Measurements from ENCODE around the gene TRAPPC4. TPM values are rescaled to one million over a fixed set of nuclear protein-coding genes. Genes with fewer than 3 reads are reported as not detected.
"Not testable (repeated sequence)": the region's sequence is repeated elsewhere in the genome, so short reads cannot be mapped to it uniquely, and the experiment has no call there.

TRAPPC4 gene
- total and polyA plus RNA-seq, 2 of the 8 experiments (the other 6 are each of a cell fraction or from before 2014, with no cell fraction given): 94.3 to 223 TPM

GRCh38 chr11:119059128-119059527 is 40.6 kb downstream of the TRAPPC4 start:
- H2BK20ac ChIP-seq (ENCODE audit: low read length); H3K4me2 ChIP-seq (ENCODE audit: insufficient read depth in 1 of 2, low read depth in 2 of 2, low read length in 2 of 2); H3K23ac ChIP-seq (ENCODE audit: insufficient read length); H3K27ac ChIP-seq (ENCODE audit: low read depth, low read length); H3K4me3 ChIP-seq (ENCODE audit: extremely low read depth in 1 of 4, insufficient read depth in 2 of 4, low read depth in 3 of 4, low read length in 4 of 4); H3K18ac ChIP-seq (ENCODE audit: extremely low read depth, low read length); H4K91ac ChIP-seq (replicated peaks; ENCODE audit: insufficient read length, low read length); H4K20me1 ChIP-seq (replicated peaks in 1 of 2; ENCODE audit: control insufficient read depth in 1 of 2, insufficient read depth in 2 of 2, low read length in 2 of 2); H3K27me3 ChIP-seq (replicated peaks in 1 of 4; ENCODE audit: control insufficient read depth in 3 of 4, extremely low read depth in 1 of 4, insufficient read depth in 3 of 4, low read length in 3 of 4); H2BK120ac ChIP-seq (replicated peaks; ENCODE audit: low read depth, low read length); H3K14ac ChIP-seq (ENCODE audit: insufficient read length); H2BK12ac ChIP-seq (ENCODE audit: low read depth, low read length); H4K8ac ChIP-seq (ENCODE audit: extremely low read depth, insufficient read depth, low read length); CTCF ChIA-PET (ENCODE audit: partially characterized antibody); H3K4ac ChIP-seq (replicated peaks; ENCODE audit: insufficient read length, low read depth, low read length); H2AFZ ChIP-seq (ENCODE audit: low read length); H3K9ac ChIP-seq (replicated peaks in 1 of 4; ENCODE audit: extremely low read depth in 1 of 4, low read depth in 3 of 4, low read length in 3 of 4); H2BK15ac ChIP-seq (ENCODE audit: low read length); FAIRE-seq; H3K23me2 ChIP-seq (ENCODE audit: low read depth, low read length); H3K4me1 ChIP-seq (replicated peaks in 1 of 4; ENCODE audit: control insufficient read depth in 3 of 4, insufficient read depth in 4 of 4, low read length in 3 of 4); H2BK5ac ChIP-seq (ENCODE audit: low read depth, low read length); H3K9me3 ChIP-seq (ENCODE audit: insufficient read depth in 2 of 2, low read depth in 1 of 2, low read length in 1 of 2); H2AK5ac ChIP-seq (ENCODE audit: low read depth, low read length); H3K56ac ChIP-seq (replicated peaks; ENCODE audit: insufficient read length, low read depth, low read length); DNase-seq (ENCODE audit: low read depth in 1 of 2, low spot score in 2 of 2); H4K5ac ChIP-seq (ENCODE audit: insufficient read length, low read depth, low read length): not testable (repeated sequence)
- peaks cover 8 to 21% of the 10 kb centered on the region in 2 experiments; a peak in 3 of 4 replicates for H3K79me2 ChIP-seq (ENCODE audit: control insufficient read depth in 1 of 2, insufficient read depth in 2 of 2, low read length in 2 of 2)
- H3K36me3 ChIP-seq (ENCODE audit: control insufficient read depth in 2 of 4, insufficient read depth in 4 of 4, low read length in 3 of 4): peaks cover 8 to 15% (median 12%) of the 10 kb centered on the region in 4 experiments
- no CpG with 5 or more reads among the region's 35 CpGs for WGBS, 2 experiments (ENCODE audit: extremely low coverage in 1 of 2, insufficient coverage in 1 of 2, insufficient read length in 1 of 2, insufficient replicate concordance in 2 of 2, low coverage in 1 of 2, low lambda C conversion rate in 2 of 2, missing lambda C conversion rate in 1 of 2)
- POLR2A ChIA-PET (ENCODE audit: partially characterized antibody): interaction anchor here (1.0 to 5.1 kb wide), 4 partner anchors 30 to 43 kb away, joined by 3 to 56 read pairs (median 12); partner anchors contain the start of gene DPAGT1
- peaks cover 11% of the 10 kb centered on the region for H3K79me1 ChIP-seq (ENCODE audit: low read depth, low read length)
